Stimulated activated CD4-positive, alpha-beta T cell treated with anti-CD3 and anti-CD28 coated beads, TNF-alpha, amount 100 ng/mL, for 4 hours (primary cell): ENCODE data around the gene PRKACB.
"Not testable (repeated sequence)": the region's sequence is repeated elsewhere in the genome, so short reads cannot be mapped to it uniquely, and the experiment has no call there.

Experiments
- DNase-seq, 3 experiments: peaks; one replicate each; pipeline ENCODE4 v3.0.0-alpha.2; 2020; ENCODE audit warnings: low read depth in 3 of 3

PRKACB gene

DNA sequence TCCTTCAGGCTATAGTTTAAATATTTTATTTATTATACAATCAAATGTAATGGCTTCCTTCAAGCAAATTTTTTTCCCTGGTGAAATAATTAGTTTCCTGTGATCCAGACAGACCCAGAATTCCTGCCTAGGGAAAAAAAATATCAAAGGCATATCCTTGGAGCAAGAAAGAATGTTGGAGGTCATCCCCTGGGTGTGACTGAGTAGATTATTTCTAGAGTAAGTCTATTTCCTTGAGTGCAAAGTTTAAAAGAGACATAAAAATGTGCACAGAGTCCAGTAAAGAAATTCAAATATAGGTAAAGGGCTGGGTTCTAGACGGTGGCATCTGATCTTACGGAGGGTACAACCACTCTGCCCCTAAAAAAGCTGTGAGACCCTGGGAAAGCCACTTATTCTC is 125.2 kb downstream of the PRKACB start:
- DNase-seq, result no peak

DNA sequence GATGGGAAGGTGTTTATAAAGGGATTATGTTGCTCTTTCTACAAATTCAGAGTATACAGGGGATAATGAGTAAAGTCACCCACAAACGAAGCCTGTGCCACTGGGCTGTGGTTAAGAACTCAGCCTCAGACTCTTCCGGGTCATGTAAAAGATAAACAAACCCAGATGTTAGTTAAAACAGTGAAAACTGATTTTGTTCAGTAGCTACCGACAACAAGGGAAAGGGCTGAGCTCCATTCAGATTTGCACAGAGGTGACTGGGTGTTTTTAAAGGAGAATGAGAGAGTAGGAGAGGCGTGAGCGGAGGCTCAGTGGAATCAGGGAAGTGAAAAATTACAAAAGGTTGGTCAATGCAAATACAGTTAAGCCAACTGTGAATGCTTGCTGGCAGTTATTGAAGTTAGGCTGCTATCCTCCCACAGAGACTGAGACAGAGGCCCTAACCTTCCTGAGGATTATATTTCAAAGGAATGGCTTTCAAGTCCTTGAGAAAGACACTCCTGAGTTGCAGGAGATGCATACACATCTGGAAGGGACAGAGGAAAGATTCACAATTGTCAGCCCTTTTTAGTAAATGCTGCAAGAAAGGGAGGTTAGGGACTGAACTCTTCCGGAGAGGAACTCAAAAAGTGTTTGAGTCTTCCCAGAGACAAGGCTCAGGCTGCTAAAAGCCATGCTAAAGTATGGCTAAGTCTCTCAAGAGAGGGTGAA is 127.5 kb downstream of the PRKACB start:
- DNase-seq, result no peak

DNA sequence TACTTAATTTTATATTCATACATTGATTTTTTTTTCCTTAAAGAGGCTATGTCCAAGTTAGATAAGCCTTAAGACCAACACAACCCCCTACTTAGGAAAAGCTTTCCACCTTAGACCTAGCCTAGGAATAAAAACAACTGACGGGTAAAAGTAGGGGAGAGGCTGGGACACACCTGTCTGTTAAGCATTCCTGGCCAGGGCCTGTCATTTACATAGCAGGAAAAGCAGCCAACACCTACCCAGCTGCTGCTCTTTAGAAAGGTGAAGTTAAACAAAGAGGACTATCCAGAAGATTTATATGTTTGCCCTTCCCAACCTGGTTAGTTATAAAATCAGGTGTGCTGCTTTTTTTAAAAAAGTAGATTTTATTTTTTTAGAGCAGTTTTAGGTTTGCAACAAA is 128.3 kb downstream of the PRKACB start:
- no peak for DNase-seq

DNA sequence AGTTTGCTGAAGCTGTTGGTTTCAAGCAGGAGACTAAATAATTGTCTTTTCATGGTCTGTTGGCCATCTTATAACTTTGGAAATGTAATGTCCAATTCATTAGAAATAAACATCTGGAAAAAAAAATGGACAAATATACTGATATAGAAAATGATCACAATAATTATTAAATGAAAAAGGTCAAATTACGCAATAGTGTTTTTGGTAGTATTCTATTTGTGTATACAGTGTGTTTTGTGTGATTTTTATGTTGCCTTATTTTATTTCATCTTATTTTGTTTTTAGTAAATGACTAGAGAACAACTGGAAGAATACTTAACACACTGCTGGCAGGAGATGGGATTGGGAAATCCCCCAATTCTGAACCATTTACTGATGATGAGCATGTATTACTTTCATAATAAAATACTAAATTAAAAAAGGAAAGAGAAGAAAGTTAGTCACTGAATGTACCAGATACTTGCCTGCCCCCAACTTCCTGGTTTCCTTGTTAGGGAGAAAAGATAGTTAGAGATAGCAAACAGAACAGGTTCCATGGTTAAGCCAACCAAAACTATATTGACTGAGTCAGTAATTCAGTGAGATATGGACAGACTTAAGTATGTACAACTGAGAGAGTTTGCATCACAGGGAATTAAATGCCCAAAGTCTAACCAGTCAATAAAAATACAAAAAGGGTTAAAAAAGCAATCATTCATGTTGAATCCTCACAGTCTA is 133.4 kb downstream of the PRKACB start:
- no peak for DNase-seq

DNA sequence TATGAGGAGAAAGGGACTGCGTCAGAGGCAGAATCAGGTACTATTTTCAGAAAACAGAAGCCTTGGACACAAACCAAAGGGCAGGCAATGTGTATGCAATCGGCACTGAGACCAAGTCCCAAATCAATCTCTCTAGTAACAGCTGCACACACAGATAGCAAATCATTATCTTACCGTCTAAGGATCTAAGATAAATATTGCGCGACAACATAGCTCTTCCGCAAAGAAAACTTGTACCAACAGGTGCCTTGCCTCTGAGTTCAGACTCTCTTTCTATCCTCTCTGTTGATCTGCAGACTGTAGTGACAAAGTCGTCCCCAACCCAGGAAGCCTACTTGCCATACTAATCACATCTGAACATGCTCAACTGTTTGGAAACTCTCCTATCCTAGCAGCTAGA is 134.8 kb downstream of the PRKACB start:
- DNase-seq, result no peak

DNA sequence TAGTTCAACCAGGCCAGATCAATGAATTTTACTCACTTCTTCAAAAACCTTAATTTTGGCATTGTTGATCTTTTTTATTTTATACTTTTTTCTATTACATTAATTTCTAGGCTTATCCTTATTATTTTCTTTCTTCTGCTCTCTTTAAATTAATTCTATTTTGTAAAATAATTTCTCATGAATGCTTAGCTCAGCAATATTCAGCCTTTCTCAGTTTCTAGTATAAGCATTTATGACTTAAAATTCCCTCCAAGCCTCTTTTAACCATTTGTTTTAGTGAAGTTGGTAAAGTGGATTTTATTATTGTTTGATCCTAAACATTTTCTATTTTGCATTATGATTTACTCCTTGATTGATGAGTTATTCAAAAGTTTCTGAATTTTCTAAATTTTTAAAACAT is 136.8 kb downstream of the PRKACB start:
- no peak for DNase-seq

DNA sequence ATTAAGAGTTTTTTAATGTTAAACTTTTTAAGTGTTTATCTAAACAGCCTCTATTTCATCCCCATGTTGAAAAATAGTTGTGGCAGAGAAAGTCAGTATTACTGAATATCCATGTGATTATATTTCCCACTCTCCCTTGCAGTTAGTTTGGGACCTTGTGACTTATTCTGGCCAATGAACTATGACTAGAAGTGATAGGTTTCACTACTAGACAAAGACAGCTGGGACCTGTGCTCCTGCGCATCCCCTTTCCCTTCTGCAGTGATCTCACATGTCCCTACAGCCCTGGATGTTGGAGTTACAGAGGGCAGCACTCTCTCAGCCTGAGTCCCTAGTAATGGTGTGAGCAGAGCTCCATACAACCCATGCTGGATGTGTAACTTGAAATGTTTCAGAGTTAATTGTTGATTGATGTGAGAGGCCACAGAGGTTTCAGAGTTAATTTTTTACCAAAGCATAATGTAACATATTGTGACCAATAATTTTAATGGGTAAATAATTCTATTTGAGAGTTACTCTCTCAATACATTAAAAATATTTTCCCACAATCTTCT is 138.8 kb downstream of the PRKACB start:
- no peak for DNase-seq

DNA sequence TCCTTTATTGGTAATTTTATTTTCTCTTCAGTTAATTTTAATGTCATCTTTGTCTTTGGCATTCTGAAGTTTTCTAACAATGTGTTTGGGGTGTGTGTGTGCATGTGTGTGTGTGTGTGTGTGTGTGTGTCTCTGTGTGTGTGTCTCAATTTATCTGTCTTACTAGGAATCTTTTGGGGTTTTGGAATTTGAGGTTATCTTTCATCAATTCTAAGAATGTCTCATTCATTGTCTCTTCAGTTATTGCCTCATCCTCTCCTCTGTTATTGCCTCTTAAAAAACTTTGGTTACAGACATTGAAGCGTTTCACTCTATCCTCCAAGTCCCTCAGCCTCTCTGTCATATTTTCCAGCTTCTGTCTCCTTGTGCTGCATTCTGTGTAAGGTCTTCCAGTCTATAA is 139.3 kb downstream of the PRKACB start:
- no peak for DNase-seq

DNA sequence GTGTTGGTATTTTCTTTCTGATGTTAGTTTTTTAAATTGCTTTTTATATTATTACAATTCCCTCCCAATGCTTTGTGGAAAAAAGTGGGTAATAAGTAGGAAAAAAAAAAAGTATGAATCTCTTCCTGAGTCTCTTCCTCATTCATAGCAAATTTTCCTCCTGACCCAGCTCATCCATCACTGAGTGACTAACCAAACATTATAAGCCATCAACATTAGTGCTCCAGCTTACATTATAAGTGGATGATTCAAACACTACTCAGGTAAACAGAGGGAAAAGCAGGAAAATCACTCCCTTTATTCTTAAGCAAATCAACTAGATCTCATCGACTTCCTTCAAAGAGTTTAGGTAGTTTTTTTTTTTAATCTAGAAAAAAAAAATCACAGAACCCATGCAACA is 142.0 kb downstream of the PRKACB start:
- no peak for DNase-seq

DNA sequence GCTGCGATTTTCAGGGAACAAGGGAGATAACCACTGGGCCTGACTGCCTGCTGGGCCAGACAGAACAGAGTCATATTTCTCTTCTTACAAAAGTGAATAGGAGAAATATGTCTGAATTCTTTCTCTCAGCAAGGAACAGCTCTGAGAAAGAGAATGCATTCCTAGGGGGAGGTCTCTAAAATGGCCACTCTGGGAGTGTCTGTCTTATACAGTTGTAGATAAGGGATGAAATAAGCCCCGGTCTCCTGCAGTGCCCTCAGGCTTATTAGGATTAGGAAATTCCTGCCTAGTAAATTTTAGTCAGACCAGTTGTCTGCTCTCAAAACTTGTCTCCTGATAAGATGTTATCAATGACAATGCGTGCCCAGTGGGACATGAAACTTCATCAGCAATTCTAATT is 143.3 kb downstream of the PRKACB start:
- DNase-seq, result not testable (repeated sequence)
